HG03097 (cell line): ENCODE data around the gene NDNF.

Experiments
- ATAC-seq: cut with Tn5 transposase; IDR thresholded peaks from one replicate; pipeline ENCODE4 v1.9.1; 2021; ENCODE audit not compliant: unreplicated experiment, low FRiP score

The NDNF gene

GRCh38 chr4:121072224-121073003 lies at the start of gene NDNF:
Gene NDNF (minus strand): TSS chr4:121072535. CDS start chr4:121045837, 26,698 bp downstream.
- ATAC-seq, result no peak

DNA sequence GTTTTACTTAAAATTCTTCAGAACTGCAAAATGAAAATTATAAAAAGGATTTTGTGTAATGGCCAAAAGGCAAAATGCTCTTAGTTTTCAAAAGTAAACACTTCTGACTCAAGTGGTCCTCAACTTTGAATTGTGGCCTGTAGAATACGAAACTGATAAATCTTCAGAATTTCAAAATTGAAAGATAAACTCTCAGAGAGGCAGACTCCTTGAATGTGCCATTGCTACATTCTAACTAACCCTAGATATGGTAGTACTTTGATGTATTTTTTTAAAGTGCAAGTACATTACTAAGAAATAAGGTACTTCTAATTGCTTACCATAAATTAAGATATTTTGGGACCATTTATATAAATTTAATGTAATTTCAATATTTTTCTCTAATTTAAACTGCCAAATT lies 47.4 kb upstream of the NDNF start:
- ATAC-seq, result no peak

DNA sequence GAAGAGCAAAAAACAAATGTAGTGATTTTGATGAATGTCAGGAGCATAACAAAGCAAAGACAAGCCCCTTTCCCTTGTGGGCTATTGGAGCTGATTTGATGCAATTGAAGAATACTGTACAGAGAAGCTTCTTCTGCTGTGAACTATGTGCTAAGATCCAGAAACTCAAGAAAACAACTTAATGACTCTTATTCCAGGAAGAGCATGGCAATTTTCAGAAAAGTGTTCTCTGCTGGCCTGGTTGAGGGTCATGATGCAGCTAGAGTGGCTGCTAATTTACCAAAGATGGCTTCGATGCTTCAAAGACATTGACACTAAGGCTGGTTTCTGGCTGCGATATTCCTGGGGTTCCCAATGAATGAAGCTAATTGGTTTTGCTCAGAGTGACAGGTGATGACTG lies 46.0 kb upstream of the NDNF start:
- ATAC-seq, result no peak

GRCh38 chr4:121114756-121115155 lies 42.4 kb upstream of the NDNF start:
- ATAC-seq, result no peak

DNA sequence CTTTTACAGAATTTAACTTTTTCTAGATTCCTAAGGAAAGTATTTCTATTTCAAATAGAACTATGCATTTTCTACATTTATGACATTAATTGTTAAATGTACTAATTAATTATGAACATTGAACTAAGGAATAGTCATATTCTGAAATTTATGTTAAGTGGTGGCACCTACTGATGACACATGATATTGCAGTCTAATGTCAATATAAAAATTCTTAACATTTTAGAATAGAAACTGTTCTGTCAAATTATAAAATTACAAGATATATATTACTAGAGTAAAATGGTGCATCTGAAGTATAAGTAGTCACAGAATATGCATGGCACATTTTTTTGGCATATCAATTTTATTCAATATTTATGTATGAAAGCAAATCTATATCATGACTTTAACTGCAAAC lies 40.2 kb upstream of the NDNF start:
- no peak for ATAC-seq

DNA sequence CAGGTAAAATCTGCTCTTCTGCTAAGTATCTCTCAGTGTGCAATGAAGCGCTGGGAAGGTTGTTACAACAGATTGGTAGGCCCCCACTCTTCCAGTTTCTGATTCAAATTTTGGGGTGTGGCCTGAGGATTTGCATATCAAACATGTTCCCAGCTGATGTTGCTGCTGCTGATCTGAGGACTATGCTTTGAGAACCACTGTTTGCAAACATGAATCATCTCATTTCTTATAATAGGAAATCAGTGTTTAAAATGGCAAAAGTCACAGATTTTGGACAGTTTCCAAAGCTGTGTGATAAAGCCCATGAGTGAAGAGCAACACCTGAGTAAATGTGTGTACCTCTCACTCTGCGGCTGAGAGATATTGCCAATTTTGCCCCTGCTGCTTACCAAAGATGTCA lies 36.2 kb upstream of the NDNF start:
- ATAC-seq, result no peak

GRCh38 chr4:121107507-121107906 lies 35.2 kb upstream of the NDNF start:
- ATAC-seq, result no peak

GRCh38 chr4:121100093-121100775 lies 27.9 kb upstream of the NDNF start:
- ATAC-seq, result no peak

DNA sequence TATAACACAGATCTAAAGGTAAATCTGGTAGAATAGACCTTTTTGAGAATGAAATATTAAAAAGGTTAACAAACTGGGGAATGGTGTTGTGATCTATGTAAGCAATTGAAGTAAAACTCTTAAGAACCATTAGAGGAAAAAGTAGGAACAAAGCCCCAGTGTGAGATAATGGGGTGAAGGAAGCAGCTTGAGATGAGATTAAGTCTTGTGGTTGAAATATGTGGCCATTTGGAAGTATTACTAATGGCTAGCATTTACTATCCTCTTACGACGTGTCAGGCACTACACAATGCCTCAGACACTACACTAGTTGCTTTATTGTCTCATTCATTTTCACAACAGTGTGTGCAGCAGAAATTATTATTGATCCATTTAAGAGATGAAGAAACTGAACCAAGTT lies 25.9 kb upstream of the NDNF start:
- no peak for ATAC-seq

- no peak for ATAC-seq
Observed at GRCh38 chr4:121096629-121097028, 24.3 kb upstream of the NDNF start.

- ATAC-seq, result no peak
Observed at GRCh38 chr4:121096191-121096590, 23.9 kb upstream of the NDNF start.

- no peak for ATAC-seq
Observed at GRCh38 chr4:121094297-121094966, 22.1 kb upstream of the NDNF start.

GRCh38 chr4:121093261-121093660 lies 20.9 kb upstream of the NDNF start:
- no peak for ATAC-seq

DNA sequence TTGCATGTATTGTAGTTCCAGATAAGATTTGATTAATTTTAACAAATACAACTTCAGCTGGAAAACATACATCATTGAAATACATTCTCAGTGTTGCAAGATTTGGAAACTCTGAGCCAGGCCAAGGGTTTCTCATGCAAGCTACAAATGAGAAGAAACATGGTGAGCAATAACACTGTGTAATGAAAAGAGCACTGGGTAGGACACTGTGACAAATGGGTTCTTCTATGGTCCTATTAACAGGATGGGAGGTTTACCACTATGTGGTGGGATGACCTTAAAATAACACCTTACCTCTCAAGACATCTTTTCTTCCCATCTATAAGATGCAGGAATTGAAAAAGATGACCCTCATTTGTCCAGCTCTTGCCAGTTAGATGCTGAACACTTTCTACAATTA lies 19.6 kb upstream of the NDNF start:
- no peak for ATAC-seq

DNA sequence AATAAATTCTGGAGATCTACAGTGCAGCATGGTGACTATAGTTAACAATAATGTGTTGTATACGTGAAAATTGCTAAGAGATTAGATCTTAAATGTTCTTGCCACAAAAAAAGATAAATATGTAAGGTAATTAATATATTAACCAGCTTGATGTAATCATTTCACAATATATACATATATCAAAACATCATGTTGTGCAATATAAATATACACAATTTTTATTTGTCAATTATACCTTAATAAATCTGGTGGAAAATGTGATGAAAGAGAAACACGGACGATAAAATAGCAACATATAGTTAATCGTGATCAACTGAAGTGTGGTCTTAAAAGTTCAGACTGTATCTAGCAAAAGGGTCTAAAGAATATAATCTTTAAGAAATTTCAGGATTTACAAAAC lies 16.5 kb upstream of the NDNF start:
- no peak for ATAC-seq

DNA sequence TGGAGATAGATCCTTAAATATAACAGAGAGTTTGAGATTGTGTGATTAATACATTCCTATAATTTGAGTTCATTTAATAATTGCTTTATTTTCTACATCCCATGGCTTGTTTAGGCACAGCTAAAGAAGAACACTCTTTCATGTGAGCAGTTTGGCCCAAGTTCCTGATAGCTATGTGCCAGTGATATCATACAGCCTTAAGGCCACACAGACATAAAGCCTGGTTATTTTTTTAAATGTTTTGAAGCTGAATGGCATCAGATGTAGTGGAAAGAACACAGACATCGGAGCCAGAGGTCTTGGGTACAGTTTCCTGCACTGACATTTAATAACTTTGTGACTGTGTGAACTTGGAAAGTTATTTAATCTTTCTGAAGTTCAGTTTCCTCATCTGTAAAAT lies 7.0 kb upstream of the NDNF start:
- no peak for ATAC-seq

DNA sequence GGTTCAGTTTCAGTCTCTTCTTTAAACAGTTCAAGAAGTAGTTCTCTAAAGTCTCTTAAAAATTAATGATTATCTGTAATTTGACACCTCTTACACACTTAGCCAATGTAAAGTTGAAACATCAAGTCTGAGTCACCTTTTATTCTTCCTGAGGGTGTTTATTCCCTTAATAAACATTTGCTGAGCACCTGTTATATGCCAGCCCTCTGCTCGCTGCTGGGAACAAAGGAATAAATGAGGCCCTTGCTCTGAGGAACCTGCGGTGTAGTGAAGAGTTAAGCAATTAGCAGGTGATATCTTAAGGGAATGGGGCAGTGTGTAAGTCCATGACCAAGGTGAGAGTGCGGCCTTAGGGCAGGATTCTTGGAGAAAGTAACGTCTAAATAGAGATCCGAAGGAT lies 5.2 kb upstream of the NDNF start:
- no peak for ATAC-seq

- no peak for ATAC-seq
Observed at GRCh38 chr4:121076416-121076815, 4.1 kb upstream of the NDNF start.

GRCh38 chr4:121073672-121074381 lies 1.5 kb upstream of the NDNF start:
- ATAC-seq, result no peak

- ATAC-seq, result no peak
Observed at GRCh38 chr4:121073004-121073435, 685 bp upstream of the NDNF start.

DNA sequence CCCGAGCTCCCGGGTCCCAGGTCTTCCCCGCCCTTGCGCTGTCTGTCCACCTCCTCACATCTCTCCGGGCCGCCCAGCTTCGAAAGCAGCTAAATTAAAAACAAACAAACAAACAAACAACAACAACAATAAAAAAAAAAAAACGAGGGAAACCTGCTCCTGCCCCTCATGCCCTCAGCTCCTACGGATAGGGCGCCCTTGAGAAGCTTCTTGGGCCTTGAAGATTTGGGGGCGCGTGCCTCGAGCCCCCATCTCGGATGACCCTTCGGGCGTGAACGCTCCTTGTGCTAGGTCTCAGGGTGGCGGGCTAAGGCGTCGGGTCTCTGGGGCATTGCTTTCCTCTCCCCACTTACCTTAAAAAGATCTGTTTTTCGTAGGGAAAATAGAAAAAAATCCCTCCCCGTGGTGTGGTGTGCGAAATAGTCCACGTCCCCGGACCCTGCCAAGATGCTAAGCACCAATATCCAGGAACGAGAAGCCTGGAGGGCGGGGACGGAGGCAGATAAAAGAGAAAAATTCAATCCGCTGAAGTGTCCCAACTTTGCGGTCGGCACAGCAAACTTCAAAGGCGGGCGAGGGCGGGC lies 603 bp downstream of the NDNF start:
- ATAC-seq, result no peak
